ENCODE measurements around the gene MAP4.

Gene MAP4

GRCh38 chr3:47964740-47965139, 51.5 kb downstream of the MAP4 start:
- DNase-seq = no peak

GRCh38 chr3:47961815-47962606, 54.2 kb downstream of the MAP4 start:
- DNase-seq = no peak

GRCh38 chr3:47961036-47961435, 55.2 kb downstream of the MAP4 start:
- DNase-seq = no peak

- DNase-seq = no peak
These were observed 59.7 kb downstream of the MAP4 start for GRCh38 chr3:47956521-47956920.

GRCh38 chr3:47954567-47954966, 61.6 kb downstream of the MAP4 start:
- no peak for DNase-seq

GRCh38 chr3:47950453-47951169, 65.6 kb downstream of the MAP4 start:
- DNase-seq = no peak

GRCh38 chr3:47949979-47950378, 66.2 kb downstream of the MAP4 start:
- DNase-seq = no peak

- no peak for DNase-seq
These were observed 76.0 kb downstream of the MAP4 start for GRCh38 chr3:47940232-47940631.

GRCh38 chr3:47932421-47932820, 83.8 kb downstream of the MAP4 start:
- DNase-seq = no peak

GRCh38 chr3:47930979-47931378, 85.2 kb downstream of the MAP4 start:
- no peak for DNase-seq

GRCh38 chr3:47916696-47917095, 99.5 kb downstream of the MAP4 start:
- DNase-seq = no peak

- DNase-seq = no peak
These were observed 100.0 kb downstream of the MAP4 start for GRCh38 chr3:47916201-47916600.

GRCh38 chr3:47912006-47912504, 104.2 kb downstream of the MAP4 start:
- DNase-seq = peak; percentile 52

- peak; percentile 96 for DNase-seq
These were observed 105.3 kb downstream of the MAP4 start for GRCh38 chr3:47910777-47911440.

- no peak for DNase-seq
These were observed 106.0 kb downstream of the MAP4 start for GRCh38 chr3:47910233-47910632.

GRCh38 chr3:47909607-47910006, 106.6 kb downstream of the MAP4 start:
- DNase-seq = no peak

- DNase-seq = no peak
These were observed 107.5 kb downstream of the MAP4 start for GRCh38 chr3:47908744-47909143.

GRCh38 chr3:47907784-47908183, 108.4 kb downstream of the MAP4 start:
- DNase-seq = no peak

GRCh38 chr3:47902746-47903145, 113.5 kb downstream of the MAP4 start:
- DNase-seq = no peak

- no peak for DNase-seq
These were observed 114.9 kb downstream of the MAP4 start for GRCh38 chr3:47901280-47901833.

- DNase-seq = no peak
These were observed 116.6 kb downstream of the MAP4 start for GRCh38 chr3:47899495-47900108.

GRCh38 chr3:47897954-47898353, 118.3 kb downstream of the MAP4 start:
- no peak for DNase-seq

GRCh38 chr3:47896736-47897135, 119.5 kb downstream of the MAP4 start:
- DNase-seq = no peak

All from islet precursor cell (in vitro differentiated cells).